Activated naive CD4-positive, alpha-beta T cell (primary cell): Measurements from ENCODE around the gene PALB2.
A peak's percentile ranks its signal among the peaks of the same experiment; 100 is the strongest.

ENCODE experiments used
- DNase-seq, 4 experiments: peaks; one replicate each; lab custom pipeline; 2025; lab: John Stamatoyannopoulos, UW

Gene PALB2

GRCh38 chr16:23581764-23582163 is 59.3 kb downstream of the PALB2 start:
- no peak for DNase-seq

DNA sequence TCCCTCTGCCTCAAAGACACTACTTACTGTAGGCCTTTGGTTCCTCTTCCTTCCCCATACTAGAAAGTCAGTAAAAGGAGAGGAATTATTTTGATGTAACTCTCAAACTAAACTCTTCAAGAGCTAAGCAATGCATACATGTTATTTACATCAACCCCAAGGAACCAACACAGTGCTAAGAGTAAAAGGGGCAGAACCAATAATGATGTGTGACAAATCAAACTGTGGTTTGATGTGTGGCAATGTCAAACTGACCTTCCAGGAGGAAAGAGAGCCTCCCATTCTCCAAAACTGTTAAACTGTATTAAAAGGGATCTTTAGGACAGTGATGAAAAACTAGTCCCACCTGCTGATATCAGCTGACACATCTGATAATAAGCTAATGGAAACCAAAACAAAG is 60.7 kb downstream of the PALB2 start:
- DNase-seq = no peak

- DNase-seq = no peak
Measured at GRCh38 chr16:23579371-23579770, 61.7 kb downstream of the PALB2 start.

GRCh38 chr16:23578101-23578830 is 62.8 kb downstream of the PALB2 start:
- DNase-seq = no peak

DNA sequence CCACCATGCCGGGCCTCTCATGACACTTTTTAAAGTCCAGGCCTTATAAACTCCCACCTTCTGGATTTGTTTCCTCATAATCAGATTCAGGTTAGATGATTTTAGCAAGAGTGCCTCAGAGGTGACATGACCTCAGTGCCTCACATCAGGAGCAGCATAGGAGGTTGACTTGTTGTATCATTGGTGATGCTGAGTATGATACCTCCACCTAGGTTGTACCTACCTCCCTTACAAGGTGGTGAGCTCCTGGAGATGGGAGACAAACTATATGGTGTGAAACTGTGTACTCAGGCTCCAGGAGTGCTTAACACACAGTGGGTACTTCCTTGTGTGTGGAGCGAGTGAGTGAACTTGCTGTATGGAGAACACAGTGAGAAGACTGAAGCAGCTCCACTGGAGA is 63.6 kb downstream of the PALB2 start:
- no peak for DNase-seq

DNA sequence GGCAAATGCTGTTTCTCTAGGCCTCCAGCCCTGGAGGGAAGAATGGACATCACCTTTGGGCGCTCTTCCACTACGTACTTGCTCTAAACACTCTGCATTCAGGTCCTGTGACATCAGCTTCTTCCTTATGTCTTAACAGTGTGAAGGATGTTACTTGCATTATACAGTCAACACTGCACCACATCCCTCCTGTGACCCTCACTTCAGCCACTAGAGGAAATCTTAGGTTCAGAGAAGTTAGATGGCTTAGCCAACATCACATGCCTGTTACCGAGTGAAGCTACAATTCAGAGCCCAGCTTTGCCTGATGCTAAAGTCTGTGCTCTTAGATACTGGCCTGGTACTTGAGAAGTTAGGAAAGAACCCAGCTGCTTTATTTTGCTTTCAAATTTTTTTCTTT is 65.3 kb downstream of the PALB2 start:
- DNase-seq = no peak

DNA sequence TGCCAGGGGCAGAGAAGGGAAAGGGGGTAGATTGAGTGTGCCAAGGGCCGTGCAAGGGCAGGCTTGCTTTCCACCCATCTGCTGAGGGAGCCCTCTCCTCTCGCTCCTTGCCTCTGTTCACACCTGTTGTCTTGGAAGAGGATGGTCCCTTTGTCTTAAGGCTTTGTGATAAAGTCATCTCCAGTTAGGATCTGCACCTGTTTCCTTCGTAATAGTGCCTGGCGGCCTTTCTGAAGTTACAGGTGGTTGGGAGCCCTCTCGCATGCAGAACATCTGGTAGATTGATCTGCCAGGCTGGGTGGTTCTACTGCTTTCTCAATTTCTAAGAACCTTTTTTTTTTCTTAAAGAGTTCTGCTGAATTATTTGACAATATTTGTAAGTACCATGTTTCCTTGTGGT is 67.3 kb downstream of the PALB2 start:
- DNase-seq = no peak

GRCh38 chr16:23572394-23572793 is 68.7 kb downstream of the PALB2 start:
- no peak for DNase-seq

DNA sequence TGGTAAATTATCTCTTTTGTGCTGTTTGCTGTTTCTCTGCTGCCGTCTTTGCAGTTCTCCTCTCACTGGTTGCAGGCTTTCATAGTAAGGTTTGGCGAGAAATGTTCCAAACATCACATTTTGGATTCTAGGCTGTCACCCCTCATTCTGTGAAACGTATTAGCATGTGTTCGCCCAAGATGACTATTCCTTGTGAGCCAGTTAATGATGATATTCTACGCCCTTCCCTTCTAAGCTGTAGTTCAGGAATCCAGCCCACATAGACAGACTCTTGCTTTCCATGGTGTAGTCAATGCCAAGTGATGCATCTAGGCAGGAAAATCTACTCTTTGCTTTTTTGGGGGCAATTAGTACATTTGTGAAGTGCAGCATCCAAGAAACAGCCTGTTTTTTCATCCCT is 69.2 kb downstream of the PALB2 start:
- DNase-seq = no peak

DNA sequence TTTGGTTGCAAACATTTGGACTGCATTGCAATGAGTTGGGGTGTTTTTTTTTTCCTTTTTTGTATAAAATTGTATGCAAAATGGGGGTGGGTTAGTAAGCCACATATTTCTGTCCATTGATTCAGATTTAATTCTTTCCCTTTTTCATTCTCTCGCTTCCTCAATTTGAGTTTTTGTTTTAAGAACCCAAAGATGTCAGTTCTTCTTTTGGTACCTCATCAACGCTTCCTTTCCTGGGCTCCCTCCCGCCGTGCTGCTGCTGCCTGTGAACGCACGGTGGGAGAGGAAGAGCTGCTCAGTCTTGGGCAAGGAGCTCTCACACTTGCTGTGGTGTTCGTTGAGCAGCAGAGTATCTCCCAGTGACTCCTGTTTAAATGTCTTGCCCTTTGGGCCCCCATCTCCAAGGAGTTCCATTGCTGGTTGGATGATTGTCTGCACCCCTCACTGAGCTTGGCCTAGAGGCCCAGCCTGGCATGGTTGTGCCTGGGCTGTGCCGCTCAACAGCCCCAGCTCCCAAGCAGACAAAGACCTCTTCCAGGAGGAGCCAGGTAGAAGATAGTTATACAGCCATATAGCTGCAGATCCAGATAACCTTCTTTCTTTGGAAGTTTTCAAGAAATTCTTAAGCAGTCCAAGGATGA is 70.0 kb downstream of the PALB2 start:
- DNase-seq = no peak

- DNase-seq = no peak
Measured at GRCh38 chr16:23567602-23568001, 73.5 kb downstream of the PALB2 start.

- no peak for DNase-seq
Measured at GRCh38 chr16:23566724-23567123, 74.4 kb downstream of the PALB2 start.

DNA sequence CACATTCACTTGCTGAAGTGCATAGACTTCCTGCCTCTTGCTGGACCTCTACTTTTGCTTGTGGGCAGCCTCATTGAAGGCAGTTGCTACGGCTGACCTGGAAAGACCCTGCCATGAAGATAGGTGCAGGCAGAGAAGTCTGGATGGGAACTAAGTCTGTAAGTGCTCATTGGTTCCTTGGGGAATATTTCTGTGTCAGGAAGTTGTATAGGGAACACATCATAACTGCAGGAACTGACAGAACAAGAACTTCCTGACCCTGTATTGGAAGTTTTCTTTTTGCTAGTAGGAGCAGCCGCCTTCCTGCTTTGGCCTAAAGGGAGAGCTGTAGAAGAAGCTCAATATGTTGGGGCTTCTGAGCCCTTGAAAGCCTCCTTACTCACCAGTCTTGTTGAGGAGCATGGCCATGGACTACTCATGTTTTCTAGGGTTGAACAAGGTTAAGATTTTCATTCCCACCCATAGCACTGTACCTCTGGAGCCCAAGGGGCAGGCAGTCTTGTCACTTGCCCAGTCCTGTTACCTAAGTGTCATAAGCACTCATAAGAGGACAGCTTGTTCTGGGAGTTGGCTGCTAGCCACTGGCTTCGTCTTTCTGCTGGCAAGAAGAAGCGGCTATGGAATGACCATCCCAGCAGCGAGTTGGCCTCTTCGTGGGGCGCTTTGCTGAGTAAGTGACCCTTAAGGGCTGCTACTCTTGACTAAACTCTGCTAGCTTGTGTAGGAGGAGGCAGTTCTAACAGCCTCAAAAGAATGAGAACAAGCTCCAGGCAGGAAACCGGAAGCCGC is 76.3 kb downstream of the PALB2 start:
- no peak for DNase-seq

DNA sequence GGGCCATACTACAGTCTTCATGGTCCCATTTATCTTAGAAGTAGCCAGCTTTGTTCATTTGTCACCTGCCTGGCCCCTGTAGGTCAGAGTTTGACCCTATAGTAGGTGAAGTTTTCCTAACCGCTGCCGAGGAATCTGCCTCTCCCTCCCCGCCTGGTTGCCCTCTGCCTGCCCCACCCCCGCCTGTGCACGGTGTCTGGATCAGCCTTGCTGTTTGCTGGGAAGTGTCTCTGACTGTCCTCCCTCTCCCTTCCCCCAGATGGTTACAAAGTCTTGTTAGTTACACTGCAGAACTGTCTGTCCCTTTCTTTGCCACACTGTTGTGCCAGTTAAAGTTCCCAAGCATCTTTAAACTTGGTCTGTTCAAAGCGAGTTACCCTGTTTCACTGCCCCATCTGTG is 77.9 kb downstream of the PALB2 start:
- DNase-seq = no peak

- DNase-seq = no peak
Measured at GRCh38 chr16:23562505-23562904, 78.6 kb downstream of the PALB2 start.

- DNase-seq = no peak
Measured at GRCh38 chr16:23561586-23561985, 79.5 kb downstream of the PALB2 start.

GRCh38 chr16:23557779-23558702 is 83.1 kb downstream of the PALB2 start:
- peak in 3 of 4 experiments; percentile 3 to 27 (median 18) for DNase-seq

- DNase-seq = peak; percentile 86 to 97 (median 92)
Measured at GRCh38 chr16:23556881-23557778, 84.0 kb downstream of the PALB2 start, which contains the start of the genes EARS2 and UBFD1. TSS of gene EARS2 (minus strand) at chr16:23557350. CDS start at chr16:23557343, 7 bp downstream. TSS of gene UBFD1 (plus strand) at chr16:23557727. CDS start at chr16:23557743, 16 bp downstream.

DNA sequence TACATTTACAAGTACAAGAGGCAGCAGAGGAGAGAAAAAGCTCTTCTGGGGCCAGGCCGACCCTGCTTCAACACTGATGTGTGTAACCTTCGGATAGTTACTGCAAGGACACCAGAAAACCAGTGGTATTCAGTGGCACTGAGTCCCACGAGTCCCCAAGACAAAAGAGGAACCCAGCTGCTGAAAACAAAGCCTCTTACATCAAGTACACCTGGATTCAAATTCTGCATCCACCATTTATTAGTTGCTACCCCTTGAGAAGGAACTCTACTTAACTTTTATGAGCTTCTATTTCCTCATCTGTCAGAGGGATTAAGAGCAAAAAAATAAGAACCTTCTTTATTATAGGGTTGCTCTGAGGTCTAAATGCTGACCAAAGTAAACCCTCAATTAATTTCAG is 86.6 kb downstream of the PALB2 start:
- no peak for DNase-seq
